Renal cortex interstitium (tissue), 11 donors: ENCODE results near the gene ATP12A. TPM values are rescaled to one million over a fixed set of nuclear protein-coding genes. Genes with fewer than 3 reads are reported as not detected.
"Not testable (repeated sequence)": the region's sequence is repeated elsewhere in the genome, so short reads cannot be mapped to it uniquely, and the experiment has no call there.

Experiments used
- DNase-seq, 11 donors: peaks; one replicate each; pipeline ENCODE4 v3.0.0-alpha.2; 2013; ENCODE audit warnings: low read depth in 9 of 11, low spot score in 4 of 11; ENCODE audit errors: extremely low read depth in 1 of 11
- polyA plus RNA-seq, 3 donors: library from polyadenylated mRNA; unstranded; fragments of 120-200 nt; gene quantifications; one replicate each; pipeline ENCODE4 v1.2.1, GENCODE V29; 2013; ENCODE audit not compliant: insufficient read length in 3 of 3

ATP12A gene
- polyA plus RNA-seq, 3 donors: 12.1 to 16.5 (median 13.4) TPM

DNA sequence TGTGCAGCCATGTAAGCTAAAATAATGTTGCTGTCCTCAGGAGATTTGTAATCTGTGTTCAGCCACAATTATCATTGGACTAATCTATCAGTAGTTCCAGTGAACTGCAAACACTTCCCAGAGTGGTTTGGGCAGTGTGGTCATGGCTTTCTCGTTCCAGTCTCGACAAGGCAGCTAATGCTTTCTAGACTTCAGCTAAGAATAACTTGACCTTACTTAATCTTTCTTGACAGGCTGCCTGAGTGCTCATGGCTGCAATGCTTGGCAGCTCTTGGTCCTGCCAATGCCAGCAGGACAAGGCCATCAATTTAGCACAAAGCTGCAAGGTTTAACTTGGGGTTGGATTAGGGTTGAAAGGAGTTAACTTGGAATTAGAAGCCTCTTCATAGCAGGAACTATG is 32.8 kb downstream of the ATP12A start:
- no peak for DNase-seq

DNA sequence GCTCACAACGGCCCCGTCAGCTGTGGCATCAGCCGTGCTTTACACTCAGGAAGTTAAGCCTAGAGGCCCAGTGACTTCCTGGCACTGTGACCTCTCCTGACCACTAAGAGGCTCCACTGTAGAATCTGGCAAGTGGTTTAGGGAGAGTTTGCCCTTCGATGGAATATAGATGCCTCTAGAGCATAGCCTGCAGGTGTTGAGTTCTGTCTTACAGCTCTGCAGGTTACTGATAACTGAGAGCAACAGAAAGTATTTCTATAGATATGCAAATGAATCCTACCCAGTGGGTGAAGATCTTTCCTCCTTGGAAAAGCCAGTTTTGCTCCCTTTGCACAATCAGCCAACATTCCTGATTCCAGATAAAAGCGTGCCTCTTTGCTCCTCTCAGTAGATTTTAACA is 35.8 kb downstream of the ATP12A start:
- DNase-seq: no peak

DNA sequence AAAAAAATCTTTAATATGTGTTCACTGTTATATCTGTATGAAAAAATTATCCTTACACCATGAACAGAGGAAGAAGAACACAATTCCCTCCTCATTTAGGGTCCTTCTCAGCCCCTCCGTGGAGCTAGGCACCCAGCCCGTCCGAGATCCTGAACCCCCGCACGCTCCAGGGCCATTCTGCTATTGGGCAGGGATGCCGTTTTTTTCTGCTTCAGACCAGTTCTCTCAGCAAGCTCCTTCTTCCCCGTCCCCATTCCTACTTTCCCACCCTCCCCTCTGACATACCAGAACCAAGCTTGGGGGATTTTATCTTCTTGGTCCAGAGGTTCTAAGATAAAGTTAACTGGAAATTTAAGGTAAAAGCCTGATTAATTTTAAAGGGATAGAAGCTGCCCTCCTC is 36.2 kb downstream of the ATP12A start:
- DNase-seq: no peak

DNA sequence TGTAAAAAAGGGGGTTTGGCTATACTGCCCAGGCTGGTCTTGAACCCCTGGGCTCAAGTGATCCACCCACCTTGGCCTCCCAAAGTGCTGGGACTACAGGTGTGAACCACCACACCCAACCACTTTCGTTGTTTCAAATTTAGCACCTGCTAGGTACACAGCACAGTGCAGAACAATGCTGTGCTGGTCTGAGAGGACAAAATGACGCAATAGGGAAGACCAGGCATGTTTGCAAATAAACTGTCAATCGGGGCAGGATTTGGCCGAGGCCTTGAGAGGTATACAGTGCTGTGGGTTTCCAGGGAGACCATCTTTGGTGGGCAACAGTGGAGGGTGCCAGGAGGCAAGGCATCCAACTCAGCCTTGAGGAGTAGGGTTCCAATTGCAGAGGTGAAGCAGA is 37.0 kb downstream of the ATP12A start:
- no peak for DNase-seq

DNA sequence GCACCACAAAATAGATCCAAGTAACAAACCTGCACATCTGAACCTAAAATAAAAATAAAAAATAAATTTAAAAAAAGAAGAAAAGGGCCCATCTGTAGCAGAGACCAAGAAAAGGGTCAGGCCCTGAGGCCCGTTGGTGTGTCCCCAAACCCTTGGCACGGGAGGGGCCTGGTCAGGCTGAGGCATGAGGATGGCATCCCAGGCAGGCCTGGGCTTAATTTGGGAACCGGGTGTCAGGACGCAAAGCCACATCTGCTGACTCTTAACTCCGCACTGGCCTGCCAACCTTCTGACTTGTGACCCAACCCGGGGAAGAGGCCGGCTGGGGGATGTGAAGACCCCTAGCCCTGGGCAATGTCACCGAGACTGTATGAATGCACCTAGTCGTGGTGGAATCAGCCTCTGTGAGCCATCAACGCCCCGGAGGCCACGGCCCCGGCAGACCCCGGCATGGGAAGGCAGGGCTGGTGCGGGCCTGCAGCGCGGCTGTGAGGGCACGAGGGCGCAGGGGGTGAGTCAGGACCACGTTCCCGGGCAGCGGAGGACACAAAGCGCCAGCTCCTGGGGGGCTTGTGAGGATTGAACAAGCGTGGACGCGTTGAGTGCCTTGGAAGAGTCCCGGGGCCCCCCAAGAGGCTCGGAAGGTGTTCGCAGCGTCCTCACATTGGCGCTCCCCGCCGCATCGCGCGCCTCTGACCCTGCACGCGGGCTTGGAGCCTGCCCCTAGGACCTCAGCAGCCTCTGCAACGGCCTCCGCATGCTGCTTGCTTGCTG is 38.2 kb downstream of the ATP12A start:
- DNase-seq: no peak

DNA sequence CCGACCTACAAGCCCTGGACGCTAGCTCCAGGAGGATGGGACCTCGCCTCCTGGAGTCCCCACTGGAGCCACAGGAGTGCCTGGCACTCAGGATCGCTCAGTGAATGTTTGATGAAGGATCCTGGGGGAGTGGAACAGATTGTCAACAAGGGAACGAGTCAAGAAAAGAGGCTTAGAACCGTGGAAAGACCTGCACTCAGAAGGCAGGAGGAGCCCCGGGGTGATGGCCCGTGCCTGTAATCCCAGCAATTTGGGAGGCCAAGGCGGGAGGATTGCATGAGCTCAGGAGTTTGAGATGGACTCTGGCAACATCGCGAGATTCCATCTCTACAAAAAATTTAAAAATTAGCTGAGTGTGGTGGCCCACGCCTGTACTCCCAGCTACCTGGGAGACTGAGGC is 38.9 kb downstream of the ATP12A start:
- no peak for DNase-seq

DNA sequence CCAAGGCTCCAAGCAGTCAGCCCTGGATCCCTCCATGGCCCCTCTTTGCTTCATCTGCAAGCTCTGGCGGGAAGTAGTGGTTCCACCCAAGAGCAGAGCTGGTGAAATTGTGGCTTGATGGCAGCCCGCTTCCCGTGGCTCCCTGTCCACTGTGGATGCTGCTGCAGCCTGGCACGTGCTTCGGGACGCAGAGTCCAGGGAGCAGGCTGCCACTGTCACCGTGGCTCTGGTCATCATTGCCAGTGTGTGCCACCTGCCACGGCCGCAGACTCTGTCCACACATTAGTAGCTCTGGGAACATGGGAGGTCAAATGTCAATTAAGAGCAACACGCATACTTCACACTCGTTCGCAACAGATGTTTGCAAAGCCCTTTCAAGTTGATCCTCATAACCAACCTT is 43.0 kb downstream of the ATP12A start:
- no peak for DNase-seq

DNA sequence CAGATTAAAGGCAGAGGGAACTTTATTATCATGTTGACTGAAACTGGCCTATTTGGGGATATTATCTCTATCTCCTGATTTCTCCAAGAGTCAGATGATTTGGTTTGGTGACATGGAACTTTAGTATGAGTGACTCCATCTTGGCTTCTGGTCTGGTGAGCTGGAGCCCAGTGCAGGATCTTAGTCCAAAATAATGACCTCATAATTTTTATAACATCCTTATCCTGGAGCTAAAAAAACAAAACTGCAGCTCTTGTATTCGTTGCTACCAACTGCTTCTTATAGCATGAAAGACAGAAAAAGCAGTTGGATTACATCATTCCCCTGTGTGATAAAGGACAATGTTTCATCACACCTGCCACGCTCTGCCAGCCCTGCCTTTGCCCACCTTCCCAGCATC is 44.5 kb downstream of the ATP12A start:
- no peak for DNase-seq

DNA sequence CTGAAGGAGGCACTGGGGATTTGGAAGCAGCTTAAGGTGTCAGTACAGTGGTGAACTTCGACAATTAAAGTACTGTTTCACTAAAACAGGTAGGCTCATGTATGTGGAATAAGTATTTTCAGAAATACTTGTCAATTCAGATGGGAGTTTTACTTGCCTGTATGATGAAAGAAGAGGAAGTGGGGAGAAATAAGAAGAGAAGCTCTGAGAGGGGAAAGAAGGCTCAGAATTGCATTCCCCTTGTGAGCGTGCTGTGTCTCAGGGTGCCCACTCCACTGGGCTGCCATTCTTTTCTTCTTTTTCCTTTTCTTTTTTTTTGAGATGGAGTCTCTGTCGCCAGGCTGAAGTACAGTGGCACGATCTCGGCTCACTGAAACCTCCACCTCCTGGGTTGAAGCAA is 45.2 kb downstream of the ATP12A start:
- no peak for DNase-seq

DNA sequence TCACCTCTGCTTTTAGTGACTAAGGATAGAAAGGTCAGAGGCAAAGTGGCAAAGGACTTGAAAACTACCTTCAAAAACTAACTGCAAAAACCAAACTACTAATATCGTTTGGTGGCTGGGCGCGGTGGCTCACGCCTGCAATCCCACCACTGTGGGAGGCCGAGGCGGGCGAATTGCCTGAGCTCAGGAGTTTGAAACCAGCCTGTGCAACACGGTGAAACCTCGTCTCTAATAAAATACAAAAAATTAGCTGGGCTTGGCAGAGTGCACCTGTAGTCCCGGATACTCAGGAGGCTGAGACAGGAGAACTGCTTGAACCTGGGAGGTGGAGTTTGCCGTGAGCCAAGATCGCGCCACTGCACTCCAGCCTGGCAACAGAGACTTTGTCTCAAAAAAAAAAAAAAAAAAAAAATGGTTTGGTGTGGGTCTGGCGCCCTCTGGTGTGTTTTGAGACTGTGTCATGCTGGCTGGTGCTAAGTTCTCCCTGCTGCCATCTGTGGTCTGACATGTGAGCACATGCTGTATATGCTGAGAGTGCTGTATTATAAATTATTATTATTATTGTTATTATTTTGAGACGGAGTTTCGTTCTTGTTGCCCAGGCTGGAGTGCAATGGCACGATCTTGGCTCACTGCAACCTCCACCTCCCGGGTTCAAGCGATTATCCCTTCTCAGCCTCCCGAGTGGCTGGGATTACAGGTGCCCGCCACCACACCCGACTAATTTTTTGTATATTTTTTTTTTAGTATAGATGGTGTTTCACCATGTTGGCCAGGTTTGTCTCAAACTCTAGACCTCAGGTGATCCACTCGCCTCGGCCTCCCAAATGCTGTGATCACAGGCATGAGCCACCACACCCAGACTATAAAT is 47.8 kb downstream of the ATP12A start:
- peak in 6 of 11 donors; percentile 46 to 69 (median 64) for DNase-seq

DNA sequence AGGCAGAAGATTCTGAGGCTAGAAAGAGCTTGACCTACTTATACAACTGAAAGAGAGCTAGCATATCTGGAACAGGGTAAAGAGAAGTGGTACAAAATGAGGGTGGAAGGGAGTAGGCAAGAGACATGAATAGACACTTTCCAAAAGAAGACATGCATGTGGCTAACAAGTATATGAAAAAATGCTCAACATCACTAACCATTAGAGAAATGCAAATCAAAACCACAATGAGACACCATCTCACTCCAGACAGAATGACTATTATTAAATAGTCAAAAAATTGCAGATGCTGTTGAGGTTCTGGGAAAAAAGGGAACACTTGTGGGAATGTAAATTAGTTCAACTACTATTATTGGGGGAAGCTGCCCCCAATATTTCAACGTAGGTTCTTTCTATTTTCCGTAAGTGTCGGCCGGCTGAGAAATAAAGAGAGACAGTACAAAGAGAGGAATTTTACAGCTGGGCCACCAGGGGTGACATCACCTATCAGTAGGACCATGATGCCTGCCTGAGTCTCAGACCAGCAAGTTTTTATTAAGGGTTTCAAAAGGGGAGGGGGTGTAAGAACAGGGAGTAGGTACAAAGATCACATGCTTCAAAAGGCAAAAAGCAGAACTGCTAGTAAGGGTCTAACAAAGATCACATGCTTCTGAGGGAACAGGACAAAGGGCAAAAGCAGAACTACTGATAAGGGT is 50.8 kb downstream of the ATP12A start:
- DNase-seq: not testable (repeated sequence)

DNA sequence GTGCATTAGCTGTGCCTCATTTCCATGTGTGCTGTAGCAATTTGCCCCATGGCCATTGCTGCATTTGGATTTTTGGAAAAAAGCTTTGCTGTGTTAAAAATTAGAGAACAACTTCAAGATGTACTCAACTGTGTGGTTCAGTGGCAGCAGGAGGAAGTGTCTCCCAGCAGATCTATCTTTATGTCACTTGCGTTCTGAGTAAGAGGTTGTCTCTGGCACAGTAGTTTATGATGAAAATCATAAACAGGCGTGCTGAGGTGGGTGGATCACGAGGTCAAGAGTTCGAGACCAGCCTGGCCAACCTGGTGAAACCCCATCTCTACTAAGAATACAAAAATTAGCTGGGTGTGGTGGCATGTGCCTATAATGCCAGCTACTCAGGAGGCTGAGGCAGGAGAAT is 54.7 kb downstream of the ATP12A start:
- no peak for DNase-seq

DNA sequence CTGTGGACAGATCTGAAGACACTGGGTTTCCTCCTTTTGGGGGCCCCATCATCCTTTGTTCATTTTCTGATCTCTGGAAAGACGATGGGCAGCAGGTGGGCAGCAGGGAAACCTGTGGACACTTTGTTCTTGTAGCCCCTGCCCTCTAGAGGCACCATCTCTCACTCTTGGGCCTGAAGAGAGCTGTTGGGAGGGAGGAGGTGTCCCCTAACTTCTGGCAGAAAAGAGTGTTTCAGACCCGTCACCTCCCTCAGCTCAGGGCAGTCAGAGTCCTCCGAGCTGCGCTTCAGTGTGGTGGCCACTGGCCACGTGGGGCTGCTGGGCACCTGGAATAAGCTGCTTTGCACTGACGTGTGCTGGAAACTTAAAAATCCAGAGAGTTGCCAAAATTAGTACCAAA is 56.8 kb downstream of the ATP12A start:
- no peak for DNase-seq

DNA sequence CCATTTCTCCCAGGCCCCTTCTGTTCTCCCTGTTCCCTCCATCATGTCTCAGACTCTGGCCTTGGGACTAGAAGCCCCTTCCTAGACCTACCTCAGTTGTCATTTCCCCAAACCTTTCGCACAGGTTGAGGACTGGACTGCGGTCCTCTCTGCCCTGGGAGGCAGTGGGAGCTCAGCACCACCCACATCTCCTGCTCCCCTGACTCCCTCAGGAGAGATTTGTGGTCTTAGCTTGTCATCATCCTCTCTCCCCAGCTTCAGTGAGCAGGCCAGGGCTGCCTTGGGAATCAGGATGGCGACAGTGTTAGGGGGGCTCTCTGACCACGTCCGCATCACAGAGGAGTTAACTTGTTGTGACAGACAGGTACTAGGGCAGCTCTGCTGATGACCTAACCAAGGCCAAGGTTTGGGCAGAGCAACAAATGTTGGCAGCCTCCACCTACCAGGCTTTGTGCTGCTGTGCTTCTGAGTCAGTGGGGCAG is 58.2 kb downstream of the ATP12A start:
- DNase-seq: no peak

DNA sequence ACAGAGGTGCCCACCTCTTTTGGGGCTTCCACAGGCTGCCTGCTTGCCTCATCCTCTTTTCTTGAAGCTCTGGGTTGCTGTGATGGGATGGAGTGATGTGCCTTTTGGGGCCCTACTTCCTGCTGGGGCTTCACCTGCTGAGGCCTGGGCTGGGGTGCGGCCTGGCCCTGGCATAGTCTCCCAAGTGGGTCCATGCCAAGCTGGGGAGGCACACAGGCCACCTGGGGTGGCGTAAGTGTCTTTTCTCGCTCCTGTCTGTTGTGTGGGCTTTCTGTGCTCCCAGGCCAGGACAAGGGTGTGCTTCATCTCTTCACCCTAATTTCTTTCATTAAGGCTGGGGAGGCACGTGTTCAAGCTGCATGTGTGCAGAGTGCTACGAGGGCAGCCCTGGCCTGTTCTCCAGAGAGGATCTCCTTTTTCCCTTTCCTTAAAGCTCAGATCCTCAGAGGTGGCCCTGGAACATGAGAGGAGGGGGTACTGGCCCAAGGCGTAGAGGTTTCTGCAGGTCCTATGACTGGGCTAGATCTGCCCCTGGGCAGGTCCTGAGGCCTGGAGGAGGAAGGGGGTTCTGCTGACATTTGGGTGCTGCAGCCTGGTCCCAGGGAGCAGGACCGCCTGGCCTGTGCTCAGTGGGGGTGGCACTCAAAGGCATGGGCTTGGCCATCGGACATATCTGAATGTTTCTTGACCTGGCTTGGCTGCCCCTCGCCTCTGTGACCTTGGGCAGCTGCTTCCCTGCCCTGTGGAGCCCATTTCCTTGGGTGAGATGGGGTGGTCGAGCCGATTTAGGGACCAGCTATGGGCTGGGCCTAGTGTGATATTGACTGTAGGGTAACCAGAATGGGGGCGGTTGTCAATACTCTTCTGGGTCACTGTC is 60.0 kb downstream of the ATP12A start:
- no peak for DNase-seq

DNA sequence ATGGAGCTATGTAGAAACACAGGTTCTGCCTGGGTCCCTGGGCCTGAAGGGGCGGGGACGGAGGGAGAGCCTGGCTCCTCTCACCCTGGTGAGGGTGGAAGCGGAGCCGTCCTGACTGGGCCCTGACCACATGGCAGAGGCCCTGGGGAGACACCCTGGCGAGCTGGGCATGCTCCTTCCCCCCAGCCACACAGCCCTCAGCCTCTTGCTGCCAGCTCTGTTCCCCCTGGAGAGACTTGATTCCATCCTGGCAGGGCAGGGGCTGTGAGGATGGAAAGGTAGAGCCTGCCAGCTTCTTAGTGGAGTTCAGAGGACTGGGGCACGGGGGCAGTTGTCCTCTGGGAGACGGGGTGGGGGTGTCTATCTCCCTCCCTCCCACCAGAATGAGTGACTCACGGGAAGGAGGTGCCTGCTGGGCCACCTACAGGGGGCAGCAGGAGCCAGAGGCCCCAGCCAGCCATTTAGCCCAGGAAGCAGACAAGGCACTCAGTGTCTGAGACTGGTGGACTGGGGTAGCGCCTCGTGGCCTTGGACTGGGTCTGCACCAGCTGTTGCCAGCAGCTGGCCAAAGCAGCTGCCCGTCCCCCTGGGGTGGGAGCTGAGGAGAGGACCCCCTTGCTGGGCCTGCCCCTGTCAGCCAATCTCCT is 60.9 kb downstream of the ATP12A start:
- no peak for DNase-seq

DNA sequence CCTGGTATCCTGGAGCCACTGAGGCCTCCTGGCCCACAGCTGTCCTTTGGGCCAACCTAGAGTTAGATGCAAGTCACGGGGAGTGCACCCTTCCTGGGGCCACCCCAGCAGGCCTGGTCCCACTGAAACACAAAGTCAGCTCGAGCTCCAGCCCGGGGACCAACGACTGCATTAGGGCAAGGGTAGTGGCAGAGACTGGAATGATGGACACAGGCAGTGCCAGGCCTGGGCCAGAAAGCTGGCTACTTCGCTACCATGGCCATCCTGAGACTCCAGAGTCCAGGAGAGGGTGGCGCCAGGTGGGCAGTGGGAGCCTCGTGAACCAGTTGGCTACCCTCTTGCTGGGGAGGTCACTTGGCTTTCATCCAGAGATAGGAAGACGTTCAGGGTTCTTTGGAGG is 61.6 kb downstream of the ATP12A start:
- no peak for DNase-seq

DNA sequence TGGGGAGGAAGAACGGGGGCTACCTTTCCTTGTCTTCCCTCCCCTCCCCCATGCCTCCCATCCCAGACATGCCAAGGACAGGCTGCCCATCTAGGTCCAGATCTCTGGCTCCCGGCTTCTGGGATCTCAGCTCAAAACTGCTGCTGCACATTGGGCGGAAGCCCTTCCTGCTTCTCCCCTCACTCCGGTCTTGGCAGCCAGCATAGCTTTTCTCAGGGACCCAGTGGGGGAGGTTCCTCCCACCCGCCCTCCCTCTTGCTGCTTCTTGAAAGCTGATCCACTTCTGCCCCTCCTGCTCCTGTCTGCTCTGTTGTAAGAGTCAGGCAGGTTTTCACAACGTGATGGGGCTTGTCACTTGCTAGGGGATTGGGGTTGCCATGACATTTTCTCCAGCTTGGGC is 62.1 kb downstream of the ATP12A start:
- DNase-seq: peak in 3 of 11 donors; percentile 13 to 50 (median 43)
